Panc1 (cell line): Measurements from ENCODE around the gene AMER2. TPM values are rescaled to one million over a fixed set of nuclear protein-coding genes. Genes with fewer than 3 reads are reported as not detected.

Experiments used
- ATAC-seq: fragments of 200-7000 bp; cut with Tn5 transposase; 2 replicates; pipeline ENCODE4 v1.9.1; 2020; ENCODE audit warnings: mild to moderate bottlenecking, moderate library complexity
- BruUV-seq: library from RNA; stranded (reverse); fragments of 400-500 nt; replicated peaks from 2 replicates; lab custom pipeline; 2021; lab: Mats Ljungman, UMichigan
- CTCF ChIA-PET: fragments of 300-600 bp; sonication (Branson Sonifier 250); formaldehyde crosslinking; loops from one replicate; lab custom pipeline; 2022; ENCODE audit warnings: antibody characterized with exemption; lab: Charles Lee
- POLR2A ChIA-PET: fragments of 300-600 bp; sonication (Branson Sonifier 250); formaldehyde crosslinking; loops from one replicate; lab custom pipeline; 2022; ENCODE audit warnings: antibody characterized with exemption; lab: Charles Lee
- DNase-seq: peaks from one replicate; pipeline ENCODE4 v3.0.0-alpha.2; 2010; ENCODE audit warnings: low read depth, low spot score
- H3K27ac ChIP-seq: 2 replicates; pipeline ENCODE4 v1.5.1; 2011; ENCODE audit warnings: mild to moderate bottlenecking, low read length, inconsistent platforms
- H3K27me3 ChIP-seq: fragments of 200-500 bp; sonication (Bioruptor generic); 2 replicates; pipeline ENCODE4 v1.6.0; 2014; ENCODE audit warnings: low read length, inconsistent platforms; ENCODE audit not compliant: control insufficient read depth, insufficient read depth
- H3K36me3 ChIP-seq: fragments of 200-500 bp; sonication (Bioruptor generic); 2 replicates; pipeline ENCODE4 v1.5.1; 2014; ENCODE audit warnings: inconsistent platforms, mild to moderate bottlenecking, low read length, moderate library complexity; ENCODE audit not compliant: control insufficient read depth, insufficient read depth
- H3K4me1 ChIP-seq: 2 replicates; pipeline ENCODE4 v1.5.1; 2011; ENCODE audit warnings: inconsistent platforms, mild to moderate bottlenecking, low read length, moderate library complexity; ENCODE audit not compliant: control insufficient read depth, insufficient read depth
- H3K4me3 ChIP-seq, 2 experiments: 2 replicates each; pipeline ENCODE4 v1.5.1; 2011 to 2012; ENCODE audit warnings: low read depth in 2 of 2, low read length in 2 of 2, mild to moderate bottlenecking in 2 of 2, inconsistent platforms in 1 of 2, moderate library complexity in 1 of 2
- H3K9me3 ChIP-seq: fragments of 200-500 bp; sonication (Bioruptor generic); 2 replicates; pipeline ENCODE4 v1.5.1; 2014; ENCODE audit warnings: low read depth, mild to moderate bottlenecking, inconsistent platforms, low read length, moderate library complexity; ENCODE audit not compliant: control insufficient read depth, insufficient read depth
- POLR2AphosphoS5 ChIP-seq: IDR thresholded peaks from 2 replicates; pipeline ENCODE4 v1.6.1; 2012; ENCODE audit warnings: mild to moderate bottlenecking, low read depth, low read length, moderate library complexity
- SIN3A ChIP-seq: IDR thresholded peaks from 2 replicates; pipeline ENCODE4 v1.6.1; 2012; ENCODE audit warnings: low read depth, mild to moderate bottlenecking, low read length, moderate library complexity, borderline replicate concordance; ENCODE audit not compliant: insufficient read depth
- TCF7L2 ChIP-seq: IDR thresholded peaks from 2 replicates; pipeline ENCODE4 v1.6.1; 2011; ENCODE audit warnings: mild to moderate bottlenecking, low read depth, low read length, inconsistent platforms
- in situ Hi-C: cut with HindIII; loops from 2 replicates; pipeline ENCODE4 v1.10.0; 2016; ENCODE audit warnings: low sequenced_read_pairs, low pct_unique_long_range_greater_than_20kb
- intact Hi-C: fragments of 100-400 bp; cut with micrococcal nuclease; formaldehyde crosslinking; loops from one replicate; pipeline ENCODE4 v1.10.0; 2022; ENCODE audit not compliant: unreplicated experiment
- total RNA-seq: library from RNA; stranded (reverse); gene quantifications from one replicate; pipeline ENCODE4 v1.2.1, GENCODE V29; 2021; ENCODE audit not compliant: unreplicated experiment
- TF ChIP-seq, protein P1 (sequence below), 2 experiments: IDR thresholded peaks; 2 replicates each; pipeline ENCODE4 v1.6.1; 2011 to 2012; ENCODE audit warnings: low read depth in 2 of 2, control low read depth in 1 of 2, low read length in 1 of 2, mild to moderate bottlenecking in 1 of 2, moderate library complexity in 1 of 2; ENCODE audit not compliant: insufficient read depth in 1 of 2
- TF ChIP-seq, protein P2 (sequence below): fragments of 450-650 bp; IDR thresholded peaks from 2 replicates; pipeline ENCODE4 v1.5.1; 2017; ENCODE audit warnings: mild to moderate bottlenecking

AMER2 gene
- total RNA-seq, 1 experiment from 2014 or later, result not detected

DNA sequence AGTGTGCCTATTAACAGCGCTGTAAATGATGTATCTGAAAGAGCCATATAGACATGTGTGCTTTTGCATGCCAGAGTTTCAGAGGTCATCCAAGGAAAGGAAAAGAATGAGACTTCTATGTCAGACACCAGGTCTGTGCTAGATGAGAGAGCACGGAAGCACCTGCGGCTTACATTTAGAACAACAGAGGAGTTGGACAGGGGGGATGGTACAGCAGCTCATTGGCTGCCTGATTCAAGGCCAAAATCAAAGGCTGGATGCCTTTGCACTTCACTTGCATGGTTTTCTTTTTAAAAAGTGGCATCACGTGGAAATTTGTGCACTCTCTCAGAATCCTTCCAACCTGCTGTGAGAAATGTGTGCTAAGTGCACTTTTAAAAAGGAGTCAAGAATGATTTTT lies 32.8 kb upstream of the AMER2 start:
- Histone ChIP-seq H3K4me3 (no peak overlapping the region), H3K9me3 (no peaks in the 10 kb centered on the region), H3K4me1 (no peaks in the 10 kb centered on the region), H3K27ac (no peak overlapping the region), H3K36me3 (no peaks in the 10 kb centered on the region), H3K27me3 (no peaks in the 10 kb centered on the region)
- ATAC-seq (no peak), DNase-seq (no peak)
- TF ChIP-seq, protein P1, sequence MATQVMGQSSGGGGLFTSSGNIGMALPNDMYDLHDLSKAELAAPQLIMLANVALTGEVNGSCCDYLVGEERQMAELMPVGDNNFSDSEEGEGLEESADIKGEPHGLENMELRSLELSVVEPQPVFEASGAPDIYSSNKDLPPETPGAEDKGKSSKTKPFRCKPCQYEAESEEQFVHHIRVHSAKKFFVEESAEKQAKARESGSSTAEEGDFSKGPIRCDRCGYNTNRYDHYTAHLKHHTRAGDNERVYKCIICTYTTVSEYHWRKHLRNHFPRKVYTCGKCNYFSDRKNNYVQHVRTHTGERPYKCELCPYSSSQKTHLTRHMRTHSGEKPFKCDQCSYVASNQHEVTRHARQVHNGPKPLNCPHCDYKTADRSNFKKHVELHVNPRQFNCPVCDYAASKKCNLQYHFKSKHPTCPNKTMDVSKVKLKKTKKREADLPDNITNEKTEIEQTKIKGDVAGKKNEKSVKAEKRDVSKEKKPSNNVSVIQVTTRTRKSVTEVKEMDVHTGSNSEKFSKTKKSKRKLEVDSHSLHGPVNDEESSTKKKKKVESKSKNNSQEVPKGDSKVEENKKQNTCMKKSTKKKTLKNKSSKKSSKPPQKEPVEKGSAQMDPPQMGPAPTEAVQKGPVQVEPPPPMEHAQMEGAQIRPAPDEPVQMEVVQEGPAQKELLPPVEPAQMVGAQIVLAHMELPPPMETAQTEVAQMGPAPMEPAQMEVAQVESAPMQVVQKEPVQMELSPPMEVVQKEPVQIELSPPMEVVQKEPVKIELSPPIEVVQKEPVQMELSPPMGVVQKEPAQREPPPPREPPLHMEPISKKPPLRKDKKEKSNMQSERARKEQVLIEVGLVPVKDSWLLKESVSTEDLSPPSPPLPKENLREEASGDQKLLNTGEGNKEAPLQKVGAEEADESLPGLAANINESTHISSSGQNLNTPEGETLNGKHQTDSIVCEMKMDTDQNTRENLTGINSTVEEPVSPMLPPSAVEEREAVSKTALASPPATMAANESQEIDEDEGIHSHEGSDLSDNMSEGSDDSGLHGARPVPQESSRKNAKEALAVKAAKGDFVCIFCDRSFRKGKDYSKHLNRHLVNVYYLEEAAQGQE (IDR thresholded peaks at IDR 0.05; ENCODE audit: insufficient read depth in 1 of 2, low read depth in 2 of 2, low read length in 1 of 2), result no peak
- TF ChIP-seq POLR2AphosphoS5 (no peak), SIN3A (no peak), TCF7L2 (no peak)
- TF ChIP-seq, protein P2, sequence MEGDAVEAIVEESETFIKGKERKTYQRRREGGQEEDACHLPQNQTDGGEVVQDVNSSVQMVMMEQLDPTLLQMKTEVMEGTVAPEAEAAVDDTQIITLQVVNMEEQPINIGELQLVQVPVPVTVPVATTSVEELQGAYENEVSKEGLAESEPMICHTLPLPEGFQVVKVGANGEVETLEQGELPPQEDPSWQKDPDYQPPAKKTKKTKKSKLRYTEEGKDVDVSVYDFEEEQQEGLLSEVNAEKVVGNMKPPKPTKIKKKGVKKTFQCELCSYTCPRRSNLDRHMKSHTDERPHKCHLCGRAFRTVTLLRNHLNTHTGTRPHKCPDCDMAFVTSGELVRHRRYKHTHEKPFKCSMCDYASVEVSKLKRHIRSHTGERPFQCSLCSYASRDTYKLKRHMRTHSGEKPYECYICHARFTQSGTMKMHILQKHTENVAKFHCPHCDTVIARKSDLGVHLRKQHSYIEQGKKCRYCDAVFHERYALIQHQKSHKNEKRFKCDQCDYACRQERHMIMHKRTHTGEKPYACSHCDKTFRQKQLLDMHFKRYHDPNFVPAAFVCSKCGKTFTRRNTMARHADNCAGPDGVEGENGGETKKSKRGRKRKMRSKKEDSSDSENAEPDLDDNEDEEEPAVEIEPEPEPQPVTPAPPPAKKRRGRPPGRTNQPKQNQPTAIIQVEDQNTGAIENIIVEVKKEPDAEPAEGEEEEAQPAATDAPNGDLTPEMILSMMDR, result no peak
- in situ Hi-C loops, result no loop called here
- POLR2A ChIA-PET, result interaction anchor here (0.7 kb wide), 1 partner anchor 12 kb away, joined by 14 read pairs; no protein-coding TSS in a partner anchor
- intact Hi-C loops, result no loop called here
- CTCF ChIA-PET, result no interaction called here
- no TSS peak for BruUV-seq

DNA sequence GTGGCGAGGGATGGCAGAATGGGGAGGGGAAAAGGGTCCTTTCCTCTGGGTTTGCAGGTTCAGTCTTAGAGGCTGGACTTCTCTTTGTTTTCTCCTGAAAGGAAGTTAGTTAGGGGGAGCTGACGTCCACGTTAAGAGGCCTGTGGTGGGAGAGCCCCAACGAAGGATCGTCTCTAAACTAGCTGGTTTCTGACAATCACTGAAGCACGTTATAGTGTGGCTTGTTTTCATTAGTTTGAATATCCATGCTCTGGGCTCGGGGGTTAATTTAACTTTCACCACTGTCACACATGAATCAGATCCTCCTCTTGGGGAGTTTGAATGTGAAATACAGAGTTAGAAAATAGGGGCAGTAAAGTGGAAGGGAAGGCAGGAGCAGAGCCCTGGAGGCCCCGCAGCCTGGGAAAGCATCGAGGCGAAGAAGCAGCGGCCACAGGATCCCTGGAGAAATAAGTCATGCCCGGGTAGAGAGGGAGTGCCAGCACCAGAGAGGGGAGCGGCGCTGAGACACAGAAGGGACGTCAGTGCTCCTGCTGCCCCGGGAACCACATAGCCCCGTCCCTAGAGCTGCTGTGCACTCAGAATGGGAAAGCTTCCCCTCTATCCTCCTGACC lies 31.1 kb upstream of the AMER2 start:
- ChIA-PET POLR2A (no interaction called here), CTCF (no interaction called here)
- DNase-seq (no peak), ATAC-seq (no peak)
- H3K4me3 ChIP-seq, result no peak overlapping the region
- TF ChIP-seq TCF7L2 (no peak), POLR2AphosphoS5 (no peak), SIN3A (no peak)
- TF ChIP-seq, protein P2, result no peak
- TF ChIP-seq, protein P1 (IDR thresholded peaks at IDR 0.05; ENCODE audit: insufficient read depth in 1 of 2, low read depth in 2 of 2, low read length in 1 of 2), result no peak
- no peaks in the 10 kb centered on the region for H3K9me3 ChIP-seq
- H3K27me3 ChIP-seq, result no peaks in the 10 kb centered on the region
- intact Hi-C loops, result no loop called here
- no peak overlapping the region for H3K27ac ChIP-seq
- no TSS peak for BruUV-seq
- in situ Hi-C loops, result no loop called here
- no peaks in the 10 kb centered on the region for H3K4me1 ChIP-seq
- H3K36me3 ChIP-seq, result no peaks in the 10 kb centered on the region
